HepG2 (cell line): ENCODE data around the gene GOT1. TPM values are rescaled to one million over a fixed set of nuclear protein-coding genes. Genes with fewer than 3 reads are reported as not detected.

Source experiments
- ATAC-seq: fragments of 200-7000 bp; cut with Tn5 transposase; 3 replicates; pipeline ENCODE4 v1.9.1; 2020; ENCODE audit warnings: mild to moderate bottlenecking, moderate library complexity
- BruUV-seq: library from RNA; stranded (reverse); fragments of 400-500 nt; replicated peaks from 2 replicates; lab custom pipeline; 2021; lab: Mats Ljungman, UMichigan
- CTCF ChIA-PET: fragments of 300-600 bp; formaldehyde crosslinking; extraction: SDS; loops from one replicate; lab custom pipeline; 2021; ENCODE audit warnings: low total read pairs, inconsistent platforms, low intra/inter-chr PET ratio; lab: Yijun Ruan, JAX
- POLR2A ChIA-PET: fragments of 350-600 bp; sonication (Branson Sonifier 250); formaldehyde crosslinking; loops from one replicate; lab custom pipeline; 2020; ENCODE audit warnings: antibody characterized with exemption, inconsistent platforms; lab: Yijun Ruan, JAX
- DNase-seq: peaks from one replicate; pipeline ENCODE4 v3.0.0-alpha.2; 2015; ENCODE audit warnings: low spot score
- FAIRE-seq: peaks from 3 replicates; lab custom pipeline; 2011; peaks lifted over from hg19 to GRCh38; lab: Jason Lieb, UNC
- H2AFZ ChIP-seq: one replicate; pipeline ENCODE4 v1.6.1; 2011; ENCODE audit warnings: low read length, inconsistent platforms
- H3K27ac ChIP-seq: fragments of 300-600 bp; 3 replicates; pipeline ENCODE4 v1.8.0; 2011; ENCODE audit warnings: mixed run types, mild to moderate bottlenecking, mixed read lengths, low read length, inconsistent platforms; ENCODE audit not compliant: insufficient read depth; ENCODE audit errors: extremely low read length
- H3K27me3 ChIP-seq, 2 experiments: fragments of 200-600 bp in 1 of 2; 2 replicates in 1 of 2; 3 replicates in 1 of 2; pipeline versions ENCODE4 v1.6.0 to v1.8.0; 2011; ENCODE audit warnings: low read length in 2 of 2, mild to moderate bottlenecking in 2 of 2, moderate library complexity in 2 of 2, inconsistent platforms in 1 of 2; ENCODE audit not compliant: insufficient read depth in 2 of 2, control insufficient read depth in 1 of 2
- H3K36me3 ChIP-seq, 2 experiments: fragments of 200-600 bp in 1 of 2; replicated peaks in 1 of 2; 2 replicates in 1 of 2; 3 replicates in 1 of 2; pipeline versions ENCODE4 v1.5.1 to v1.8.0; 2011; ENCODE audit warnings: low read length in 2 of 2, inconsistent platforms in 1 of 2; ENCODE audit not compliant: insufficient read depth in 2 of 2, control insufficient read depth in 1 of 2
- H3K4me1 ChIP-seq: 2 replicates; pipeline ENCODE4 v1.5.1; 2012; ENCODE audit warnings: low read length, inconsistent platforms; ENCODE audit not compliant: insufficient read depth
- H3K4me2 ChIP-seq: 2 replicates; pipeline ENCODE4 v1.6.0; 2011; ENCODE audit warnings: low read depth, low read length, inconsistent platforms
- H3K4me3 ChIP-seq, 3 experiments: fragments of 200-600 bp in 1 of 3; sonication (generic), shearing (Covaris generic) in 1 of 3; replicated peaks in 1 of 3; 2 replicates each; pipeline ENCODE4 v1.5.1; 2011 to 2016; ENCODE audit warnings: low read length in 3 of 3, inconsistent platforms in 2 of 3, low read depth in 2 of 3, mild to moderate bottlenecking in 2 of 3, control low read depth in 1 of 3, mixed read lengths in 1 of 3; ENCODE audit not compliant: insufficient read depth in 1 of 3
- H3K79me2 ChIP-seq: one replicate; pipeline ENCODE4 v1.6.1; 2011; ENCODE audit warnings: low read length, inconsistent platforms; ENCODE audit not compliant: insufficient read depth
- H3K9ac ChIP-seq: 2 replicates; pipeline ENCODE4 v1.6.0; 2011; ENCODE audit warnings: mild to moderate bottlenecking, low read depth, low read length, inconsistent platforms; ENCODE audit not compliant: insufficient read depth
- H3K9me3 ChIP-seq: 2 replicates; pipeline ENCODE4 v1.5.1; 2012; ENCODE audit warnings: mild to moderate bottlenecking, low read length
- H4K20me1 ChIP-seq: 2 replicates; pipeline ENCODE4 v1.6.0; 2011; ENCODE audit warnings: inconsistent platforms, mild to moderate bottlenecking, low read length, moderate library complexity; ENCODE audit not compliant: insufficient read depth
- ATF7-NPFF ChIP-seq: sonication (generic); formaldehyde crosslinking; IDR thresholded peaks from 2 replicates; pipeline ENCODE4 v1.8.1; 2023; ENCODE audit warnings: mild to moderate bottlenecking, low read depth, missing genetic modification reagents, moderate library complexity
- FOXM1 ChIP-seq: sonication (generic); formaldehyde crosslinking; IDR thresholded peaks from 2 replicates; pipeline ENCODE4 v1.5.0; 2020; ENCODE audit warnings: missing genetic modification reagents
- GMEB1 ChIP-seq: sonication (generic); formaldehyde crosslinking; IDR thresholded peaks from 2 replicates; pipeline ENCODE4 v1.5.1; 2020; ENCODE audit warnings: missing genetic modification reagents, mild to moderate bottlenecking, borderline replicate concordance
- GPN1 ChIP-seq: sonication (generic); formaldehyde crosslinking; IDR thresholded peaks from 2 replicates; pipeline ENCODE4 v1.5.1; 2020; ENCODE audit warnings: missing genetic modification reagents, borderline replicate concordance
- MTA3 ChIP-seq: sonication (generic); formaldehyde crosslinking; IDR thresholded peaks from 2 replicates; pipeline ENCODE4 v1.4.0; 2020; ENCODE audit warnings: missing genetic modification reagents
- NCOA2 ChIP-seq: sonication (generic); formaldehyde crosslinking; IDR thresholded peaks from 2 replicates; pipeline ENCODE4 v1.8.0; 2022; ENCODE audit warnings: inconsistent platforms
- NR2C2 ChIP-seq: sonication (generic); formaldehyde crosslinking; IDR thresholded peaks from 2 replicates; pipeline ENCODE4 v1.4.0; 2020; ENCODE audit warnings: missing genetic modification reagents, mild to moderate bottlenecking, moderate library complexity, borderline replicate concordance
- ZBTB46 ChIP-seq: sonication (generic); formaldehyde crosslinking; IDR thresholded peaks from 2 replicates; pipeline ENCODE4 v1.4.0; 2020; ENCODE audit warnings: mild to moderate bottlenecking, missing genetic modification reagents, borderline replicate concordance
- ZNF121 ChIP-seq: sonication (generic); formaldehyde crosslinking; IDR thresholded peaks from 2 replicates; pipeline ENCODE4 v1.5.0; 2020; ENCODE audit warnings: mild to moderate bottlenecking, missing genetic modification reagents
- ZNF230 ChIP-seq: sonication (generic); formaldehyde crosslinking; IDR thresholded peaks from 2 replicates; pipeline ENCODE4 v1.4.0; 2020; ENCODE audit warnings: mild to moderate bottlenecking, missing genetic modification reagents
- ZNF383 ChIP-seq: sonication (generic); formaldehyde crosslinking; IDR thresholded peaks from 2 replicates; pipeline ENCODE4 v1.4.0; 2020; ENCODE audit warnings: missing genetic modification reagents, mild to moderate bottlenecking, borderline replicate concordance
- ZNF629 ChIP-seq: sonication (generic); formaldehyde crosslinking; conservative IDR thresholded peaks from 2 replicates; pipeline ENCODE4 v1.5.0; 2020; ENCODE audit warnings: missing genetic modification reagents
- ZNF678 ChIP-seq: sonication (generic); formaldehyde crosslinking; IDR thresholded peaks from 2 replicates; pipeline ENCODE4 v1.4.0; 2020; ENCODE audit warnings: mild to moderate bottlenecking, missing genetic modification reagents
- ZNF782 ChIP-seq: sonication (generic); formaldehyde crosslinking; IDR thresholded peaks from 2 replicates; pipeline ENCODE4 v1.4.0; 2020; ENCODE audit warnings: missing genetic modification reagents, mild to moderate bottlenecking, borderline replicate concordance
- ZNF83 ChIP-seq: sonication (generic); formaldehyde crosslinking; IDR thresholded peaks from 2 replicates; pipeline ENCODE4 v1.4.0; 2020; ENCODE audit warnings: missing genetic modification reagents, mild to moderate bottlenecking, borderline replicate concordance
- ZSCAN20 ChIP-seq: sonication (generic); formaldehyde crosslinking; IDR thresholded peaks from 2 replicates; pipeline ENCODE4 v1.4.0; 2020; ENCODE audit warnings: missing genetic modification reagents, mild to moderate bottlenecking, borderline replicate concordance
- WGBS: methylation state at CpG from one replicate; pipeline ENCODE4 v1.1.6; 2017; ENCODE audit warnings: low lambda C conversion rate; 5-methylcytosine and 5-hydroxymethylcytosine counted together
- in situ Hi-C: cut with HindIII; loops from 2 replicates; pipeline ENCODE4 v1.10.0; 2017; ENCODE audit warnings: low pct_unique_long_range_greater_than_20kb; ENCODE audit not compliant: extremely low pct_ligation_motif_present
- intact Hi-C: fragments of 100-400 bp; cut with micrococcal nuclease; formaldehyde crosslinking; loops from one replicate; pipeline ENCODE4 v1.10.0; 2022; ENCODE audit not compliant: unreplicated experiment
- polyA plus RNA-seq, 8 experiments: library from polyadenylated mRNA; depleted of rRNA in 3 of 8; stranded (reverse) in 7 of 8; unstranded in 1 of 8; fragments of >200 nt; fragmentation: Illumina TruSeq in 4 of 8; extraction: Trizol in 4 of 8; gene quantifications; 2 replicates each; pipeline versions ENCODE4 v1.2.1 to v1.2.3, GENCODE V29; 2011 to 2016; ENCODE audit warnings: low read depth in 4 of 8, missing spikeins in 1 of 8, mixed read lengths in 1 of 8; ENCODE audit not compliant: insufficient read depth in 1 of 8
- total RNA-seq, 5 experiments: library from RNA; depleted of rRNA; stranded (reverse); fragments of >200 nt; fragmentation: Illumina TruSeq; extraction: Trizol; gene quantifications; 2 replicates each; pipeline ENCODE4 v1.2.3, GENCODE V29; 2016; ENCODE audit warnings: low read depth in 1 of 5

The GOT1 gene
- total and polyA plus RNA-seq, 2 of the 13 experiments (the other 11 are each of a cell fraction or from before 2014, with no cell fraction given): 81.2 to 102 TPM

- TF ChIP-seq GMEB1 (CRISPR knock-in tag): no peak
- no peak for TF ChIP-seq ZNF121 (CRISPR knock-in tag)
- TF ChIP-seq ZNF782 (CRISPR knock-in tag): no peak
- no peak for TF ChIP-seq FOXM1 (CRISPR knock-in tag)
These were observed 55.0 kb downstream of the GOT1 start (continued) for GRCh38 chr10:99375426-99375825.

GRCh38 chr10:99374972-99375371 is 55.5 kb downstream of the GOT1 start:
- BruUV-seq: no TSS peak
- Histone ChIP-seq H3K27ac (no peak overlapping the region), H4K20me1 (no peaks in the 10 kb centered on the region), H3K4me2 (no peak overlapping the region), H3K9me3 (no peaks in the 10 kb centered on the region), H3K4me3 (no peak overlapping the region), H3K4me1 (0 out of 2 replicates have a peak, but pooled peaks cover 10% of the 10 kb centered on the region), H3K9ac (no peak overlapping the region), H2AFZ (no peak overlapping the region), H3K79me2 (no peaks in the 10 kb centered on the region), H3K27me3 (no peaks in the 10 kb centered on the region), H3K36me3 (no peaks in the 10 kb centered on the region)
- intact Hi-C loops: loop anchor here (5.0 kb wide), 1 partner anchor 43 kb away; no protein-coding TSS in a partner anchor
- DNase-seq: no peak
- FAIRE-seq: no peak
- TF ChIP-seq ZNF383 (CRISPR knock-in tag) (no peak), ZNF230 (no peak), GPN1 (CRISPR knock-in tag) (no peak), ZBTB46 (CRISPR knock-in tag) (no peak), ZNF678 (CRISPR knock-in tag) (no peak), NCOA2 (CRISPR knock-in tag) (no peak), NR2C2 (no peak), MTA3 (CRISPR knock-in tag) (no peak), ZNF629 (CRISPR knock-in tag) (no peak), ATF7-NPFF (CRISPR knock-in tag) (no peak), ZSCAN20 (no peak), ZNF83 (CRISPR knock-in tag) (no peak)
- CTCF ChIA-PET: no interaction called here
- WGBS: 49% methylated on average over 3 of the region's 3 CpGs
- POLR2A ChIA-PET: no interaction called here
- ATAC-seq: no peak
- in situ Hi-C loops: no loop called here
